ENCODE measurements around the gene TMSB4X.

- TF ChIP-seq KLF11 (CRISPR knock-in tag; IDR thresholded peaks at IDR 0.05), result no peak
- no peak for TF ChIP-seq RFX5 (IDR thresholded peaks at IDR 0.05; ENCODE audit: low read depth, low read length)
- no peak for TF ChIP-seq POLR2A (IDR thresholded peaks at IDR 0.05; ENCODE audit: insufficient read depth in 1 of 2, low read depth in 2 of 2, low read length in 2 of 2)
- no peak for TF ChIP-seq NPAS2 (CRISPR knock-in tag; IDR thresholded peaks at IDR 0.05; ENCODE audit: borderline replicate concordance)
- TF ChIP-seq ZNF550 (CRISPR knock-in tag; IDR thresholded peaks at IDR 0.05; ENCODE audit: borderline replicate concordance), result no peak
Observed at GRCh38 chrX:12947545-12948235, 27.2 kb upstream of the TMSB4X start.
